Islet precursor cell (in vitro differentiated cells): ENCODE data around the gene ATG16L2.
"Not testable (repeated sequence)": the region's sequence is repeated elsewhere in the genome, so short reads cannot be mapped to it uniquely, and the experiment has no call there.

Experiments used
- DNase-seq: peaks from one replicate; pipeline ENCODE4 v3.0.0-alpha.2; 2018

The ATG16L2 gene

GRCh38 chr11:72779495-72780128, 34.6 kb upstream of the ATG16L2 start:
- DNase-seq = peak; percentile 34

GRCh38 chr11:72780296-72781062, 33.7 kb upstream of the ATG16L2 start:
- peak; percentile 59 for DNase-seq

- DNase-seq = peak; percentile 74
Observed at GRCh38 chr11:72781063-72781312, 33.2 kb upstream of the ATG16L2 start.

GRCh38 chr11:72781313-72782080, 32.7 kb upstream of the ATG16L2 start:
- peak; percentile 67 for DNase-seq

- DNase-seq = peak; percentile 67
Observed at GRCh38 chr11:72782081-72782920, 31.9 kb upstream of the ATG16L2 start.

GRCh38 chr11:72783144-72783905, 30.9 kb upstream of the ATG16L2 start:
- no peak for DNase-seq

- DNase-seq = no peak
Observed at GRCh38 chr11:72784662-72785061, 29.5 kb upstream of the ATG16L2 start.

GRCh38 chr11:72786305-72787215, 27.7 kb upstream of the ATG16L2 start:
- DNase-seq = no peak

- DNase-seq = peak; percentile 91
Observed at GRCh38 chr11:72787216-72788104, 26.8 kb upstream of the ATG16L2 start.

GRCh38 chr11:72788241-72788640, 26.0 kb upstream of the ATG16L2 start:
- DNase-seq = no peak

GRCh38 chr11:72789493-72790131, 24.6 kb upstream of the ATG16L2 start:
- peak; percentile 71 for DNase-seq

- not testable (repeated sequence) for DNase-seq
Observed at GRCh38 chr11:72791228-72791627, 23.0 kb upstream of the ATG16L2 start.

- no peak for DNase-seq
Observed at GRCh38 chr11:72792437-72793021, 21.7 kb upstream of the ATG16L2 start.

GRCh38 chr11:72793076-72793424, 21.2 kb upstream of the ATG16L2 start:
- no peak for DNase-seq

- DNase-seq = peak; percentile 96
Observed at GRCh38 chr11:72793425-72794367, 20.5 kb upstream of the ATG16L2 start, which contains the start of gene STARD10. Gene STARD10 (minus strand): TSS chr11:72794047. CDS start chr11:72781181, 12,866 bp downstream.

- DNase-seq = no peak
Observed at GRCh38 chr11:72798361-72798760, 15.8 kb upstream of the ATG16L2 start.

- DNase-seq = no peak
Observed at GRCh38 chr11:72799441-72799840, 14.8 kb upstream of the ATG16L2 start.

- DNase-seq = no peak
Observed at GRCh38 chr11:72802822-72803221, 11.4 kb upstream of the ATG16L2 start.
